ENCODE data around the gene ANKMY1. TPM values are rescaled to one million over a fixed set of nuclear protein-coding genes. Genes with fewer than 3 reads are reported as not detected.

Gene ANKMY1
- total RNA-seq, 1 experiment from 2014 or later = 7.1 TPM

DNA sequence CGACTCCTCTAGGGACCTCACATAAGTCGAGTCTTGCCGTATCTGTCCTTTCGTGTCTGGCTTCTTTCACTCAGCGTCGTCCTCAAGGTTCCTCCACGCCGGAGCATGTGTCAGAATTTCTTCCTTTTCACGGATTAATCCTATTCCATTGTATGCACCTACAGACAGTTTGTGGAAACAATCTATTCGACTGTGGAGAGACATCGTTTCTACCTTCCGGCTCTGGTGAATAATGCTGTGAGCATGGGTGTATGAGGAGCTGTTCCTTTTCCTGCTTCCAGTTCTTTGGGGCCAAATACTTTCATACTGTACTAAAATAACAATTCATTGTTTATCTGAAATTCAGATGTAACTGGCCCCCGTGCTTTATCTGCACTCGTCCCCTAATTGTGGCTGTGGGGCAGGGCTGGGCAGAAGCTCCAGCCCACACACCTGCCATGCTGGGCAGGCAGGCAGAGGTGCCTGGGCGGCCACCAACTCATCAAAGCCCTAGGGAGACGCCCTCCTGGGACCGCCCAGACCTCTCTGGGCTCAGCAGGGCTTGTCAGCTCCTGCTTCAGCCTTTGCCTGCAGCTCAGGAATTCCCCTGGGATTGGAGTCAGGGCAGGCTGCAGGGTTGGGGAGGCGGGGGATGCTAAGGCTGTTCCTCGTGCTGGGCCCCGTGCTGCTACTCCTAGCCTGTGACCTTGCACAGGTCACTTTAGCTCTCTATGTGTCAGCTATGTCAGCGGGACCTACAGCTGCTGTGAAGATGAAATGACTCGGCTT, 107.8 kb downstream of the ANKMY1 start:
- DNase-seq (ENCODE audit: low read depth) = no peak

- DNase-seq (ENCODE audit: low read depth) = no peak
Measured at GRCh38 chr2:240448387-240449274, 109.2 kb downstream of the ANKMY1 start.

DNA sequence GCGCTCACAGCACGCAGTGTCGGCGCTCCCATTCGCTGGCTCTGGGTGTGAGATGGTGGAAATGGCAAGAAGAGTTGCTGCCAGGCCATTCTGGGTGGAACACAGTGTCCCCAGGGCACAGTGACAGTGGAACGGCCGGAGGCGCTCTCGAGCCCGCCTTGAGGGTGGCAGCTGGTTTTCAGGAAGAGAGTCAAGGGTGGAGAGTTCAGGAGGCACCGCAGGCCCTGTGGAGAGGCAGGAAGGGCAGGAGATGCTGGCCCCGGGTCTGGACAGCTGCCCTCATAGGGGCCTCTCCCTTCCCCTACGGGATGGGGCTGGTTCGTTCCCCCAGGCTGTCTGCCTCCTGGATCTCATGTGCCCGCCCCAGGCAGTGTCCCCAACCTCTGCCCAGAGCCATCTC, 109.9 kb downstream of the ANKMY1 start:
- DNase-seq (ENCODE audit: low read depth) = no peak

GRCh38 chr2:240447331-240447730, 110.5 kb downstream of the ANKMY1 start:
- no peak for DNase-seq (ENCODE audit: low read depth)

- DNase-seq (ENCODE audit: low read depth) = no peak
Measured at GRCh38 chr2:240446664-240447175, 111.1 kb downstream of the ANKMY1 start.

DNA sequence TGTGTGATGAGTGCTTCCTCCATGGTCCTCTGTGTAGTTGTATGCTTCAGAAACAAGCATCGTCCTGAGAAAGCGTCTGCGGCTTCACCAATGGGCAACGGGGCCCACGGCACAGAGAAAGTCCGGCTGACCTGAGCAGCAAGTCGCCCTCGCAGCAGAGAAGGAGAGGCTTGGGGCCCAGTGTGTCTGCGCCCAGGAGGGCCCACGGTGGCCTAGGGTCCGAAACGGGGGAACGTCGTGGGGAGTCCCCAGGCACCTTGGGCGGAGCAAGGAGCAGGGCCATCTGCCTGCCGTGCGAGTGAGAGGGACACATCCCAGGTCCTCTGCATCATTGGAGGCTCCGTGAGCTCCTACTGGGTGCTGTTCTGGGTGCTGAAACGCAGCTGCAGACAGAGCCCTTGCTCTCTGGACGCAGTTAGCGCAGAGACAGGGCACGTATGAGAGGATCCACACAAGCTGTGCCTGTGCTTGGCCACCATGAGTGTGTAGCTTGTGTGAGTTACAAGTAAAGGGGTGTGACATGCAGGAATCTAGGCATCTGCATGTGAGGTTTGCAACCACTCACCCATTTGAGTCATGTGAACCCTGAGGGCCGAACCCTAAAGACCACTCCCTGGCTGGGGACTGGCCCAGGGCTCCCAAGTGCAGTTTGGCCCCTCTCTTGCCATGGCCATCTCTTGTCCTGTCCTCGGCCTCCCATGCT, 111.7 kb downstream of the ANKMY1 start:
- no peak for DNase-seq (ENCODE audit: low read depth)

DNA sequence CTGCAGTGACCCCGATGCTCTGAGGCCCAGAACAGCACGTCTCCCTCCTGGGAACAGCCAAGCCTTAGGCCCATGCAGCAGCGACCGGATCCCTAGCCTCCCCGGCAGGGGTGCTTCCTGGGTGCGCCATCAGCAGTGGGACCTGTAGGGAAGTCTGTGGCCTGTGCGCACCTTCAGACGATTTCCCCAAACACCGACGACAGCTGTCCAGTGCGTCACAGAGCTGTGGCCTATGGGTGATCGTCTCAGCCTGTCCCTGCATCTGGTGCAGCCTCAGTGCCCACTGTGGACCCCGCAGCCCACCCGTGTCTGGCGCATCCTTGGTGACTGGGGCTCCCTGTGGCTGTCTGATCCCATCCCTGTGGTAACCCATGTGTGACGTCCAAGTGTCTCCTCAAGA, 113.3 kb downstream of the ANKMY1 start:
- no peak for DNase-seq (ENCODE audit: low read depth)

- DNase-seq (ENCODE audit: low read depth) = no peak
Measured at GRCh38 chr2:240443891-240444301, 113.9 kb downstream of the ANKMY1 start.

- DNase-seq (ENCODE audit: low read depth) = no peak
Measured at GRCh38 chr2:240442891-240443715, 114.7 kb downstream of the ANKMY1 start.

DNA sequence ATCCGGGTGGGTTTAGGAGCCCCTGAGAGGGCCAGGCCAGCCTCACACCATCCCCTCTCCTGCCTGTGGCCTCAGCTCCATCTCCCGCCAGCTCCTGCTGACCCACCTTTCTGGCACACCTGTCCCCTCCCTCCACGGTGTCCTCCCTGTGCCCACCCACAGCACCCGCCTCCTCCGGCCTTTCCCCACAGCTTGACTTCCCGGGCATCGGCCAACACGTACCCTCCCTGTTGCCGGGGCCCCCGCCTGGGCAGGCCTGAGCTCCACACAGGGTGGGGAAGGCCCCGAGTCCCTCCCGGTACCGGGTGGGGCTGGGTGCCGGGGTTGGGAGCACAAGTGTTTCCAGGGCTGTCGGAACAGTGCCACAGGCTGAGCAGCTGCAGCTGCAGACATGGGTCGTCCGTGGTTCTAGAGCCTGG, 115.8 kb downstream of the ANKMY1 start:
- no peak for DNase-seq (ENCODE audit: low read depth)

DNA sequence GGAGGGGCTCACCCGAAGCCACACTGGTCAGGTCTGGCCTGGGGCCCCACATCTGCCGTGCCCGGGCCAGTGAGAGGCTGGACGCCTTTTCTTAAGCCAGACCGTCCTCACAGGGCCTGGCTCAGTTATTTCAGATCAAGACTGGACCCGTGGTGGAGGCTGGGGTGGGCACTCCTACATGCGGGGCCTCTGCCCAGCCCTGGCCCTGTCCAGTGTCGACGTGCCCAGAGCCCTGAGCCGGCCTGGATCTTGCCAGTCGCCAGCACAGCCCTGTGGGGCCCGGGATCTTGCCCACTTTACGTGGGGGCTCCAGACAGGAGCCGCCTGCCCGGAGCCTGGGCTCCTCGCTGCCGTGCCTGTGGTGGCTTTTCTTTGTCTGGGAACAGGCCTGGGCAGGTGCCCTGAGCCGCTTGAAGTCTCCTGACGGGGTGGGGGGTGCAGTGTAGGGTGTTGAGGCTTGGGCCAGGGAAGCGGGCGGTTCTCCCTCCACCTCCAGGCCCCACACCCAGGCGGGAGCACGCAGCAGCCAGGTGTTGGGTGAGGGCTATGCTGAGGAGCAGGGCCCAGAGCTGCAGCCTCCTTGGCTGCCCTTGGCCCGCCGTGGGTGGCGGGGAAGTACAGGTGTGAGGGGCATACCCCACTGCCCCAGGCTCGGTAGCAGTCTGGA, 116.3 kb downstream of the ANKMY1 start:
- no peak for DNase-seq (ENCODE audit: low read depth)

DNA sequence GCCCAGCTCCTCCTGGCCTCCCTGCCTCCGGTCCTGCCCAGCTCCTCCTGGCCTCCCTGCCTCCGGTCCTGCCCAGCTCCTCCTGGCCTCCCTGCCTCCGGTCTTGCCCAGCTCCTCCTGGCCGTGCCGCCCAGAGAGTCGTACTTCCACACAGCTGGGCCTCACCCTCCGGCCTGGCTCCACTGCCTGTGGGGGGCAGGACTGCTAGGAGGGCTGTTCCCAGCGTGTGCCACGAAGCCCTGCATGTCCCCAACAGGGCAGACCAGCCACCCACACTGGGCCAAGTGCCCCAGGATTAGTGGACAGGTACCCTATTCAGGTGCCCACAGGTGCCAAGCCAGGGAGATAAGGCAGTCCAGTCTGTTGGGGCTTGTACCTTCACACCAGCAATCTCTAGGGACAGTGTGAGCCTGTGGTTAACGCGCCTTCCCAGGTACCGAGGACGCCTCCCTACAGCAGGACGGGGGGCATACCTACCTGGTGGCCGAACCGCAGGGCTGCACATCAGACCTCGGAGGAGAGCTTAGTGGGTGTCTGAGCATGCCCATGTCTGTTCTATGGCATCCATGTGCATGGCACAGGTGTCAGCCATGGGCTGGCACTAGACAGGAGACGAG, 117.0 kb downstream of the ANKMY1 start:
- no peak for DNase-seq (ENCODE audit: low read depth)

DNA sequence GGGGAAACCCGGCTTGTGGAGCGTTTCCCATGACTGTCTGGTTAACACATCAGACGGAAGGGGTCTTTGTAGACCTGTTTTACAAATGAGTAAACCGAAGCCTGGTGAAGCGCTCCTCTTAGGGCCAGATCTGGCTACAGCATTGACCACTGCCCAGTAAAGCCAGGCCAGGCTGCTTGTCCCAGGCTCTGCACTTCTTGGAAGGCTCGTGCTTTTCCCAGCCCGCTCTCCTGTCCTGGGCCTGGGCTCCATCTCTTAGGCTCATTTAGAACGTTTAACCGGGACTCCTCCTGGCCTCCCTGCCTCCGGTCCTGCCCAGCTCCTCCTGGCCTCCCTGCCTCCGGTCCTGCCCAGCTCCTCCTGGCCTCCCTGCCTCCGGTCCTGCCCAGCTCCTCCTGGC, 117.5 kb downstream of the ANKMY1 start:
- DNase-seq (ENCODE audit: low read depth) = no peak

- DNase-seq (ENCODE audit: low read depth) = no peak
Measured at GRCh38 chr2:240439698-240440151, 118.1 kb downstream of the ANKMY1 start.

GRCh38 chr2:240438810-240439697, 118.7 kb downstream of the ANKMY1 start:
- DNase-seq (ENCODE audit: low read depth) = no peak

DNA sequence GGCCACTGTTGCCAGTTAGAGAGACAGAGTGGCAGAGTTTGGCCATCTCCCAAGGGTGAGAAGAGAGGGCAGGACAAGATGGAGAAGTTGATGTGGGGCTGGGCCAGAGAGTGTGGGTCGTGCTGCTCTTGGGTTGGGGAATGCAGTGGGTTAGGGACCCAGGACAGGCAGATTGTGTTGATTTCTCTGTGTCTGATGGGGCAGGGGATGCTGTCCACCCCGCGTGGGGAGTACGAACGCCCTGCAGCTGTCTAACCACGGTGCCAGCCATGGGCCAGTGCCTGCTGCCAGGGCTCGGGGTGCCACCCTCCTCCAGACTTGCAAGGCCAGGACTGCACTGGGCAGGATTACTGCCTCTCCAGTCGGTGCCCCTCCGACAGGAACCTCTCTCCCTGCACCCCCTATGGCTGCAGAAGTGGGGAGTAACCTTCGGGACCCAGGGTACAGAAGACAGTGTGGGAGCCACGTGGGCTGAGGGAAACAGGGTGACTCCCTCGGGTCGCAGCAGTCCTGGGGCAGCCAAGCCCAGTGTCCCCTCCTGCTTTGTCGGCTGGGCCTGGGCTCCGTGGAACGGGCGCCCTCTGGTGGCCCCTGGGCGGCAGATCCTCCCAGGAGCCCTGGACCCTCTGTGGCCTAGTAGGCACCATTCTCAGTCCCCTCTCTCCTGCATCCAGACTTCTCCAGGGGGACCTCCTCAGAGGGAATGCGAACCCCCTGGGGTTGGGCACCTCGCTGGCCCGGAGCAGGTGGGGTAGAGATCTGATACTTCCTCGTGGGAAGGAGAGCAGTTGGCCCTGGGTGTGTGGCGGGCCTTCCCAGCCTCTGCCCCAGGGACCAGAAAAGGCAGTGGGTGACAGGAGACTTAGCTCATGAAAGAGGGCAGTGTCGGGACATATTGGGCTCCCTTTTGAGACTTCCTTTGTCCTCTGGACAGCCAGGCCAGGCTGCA, 119.7 kb downstream of the ANKMY1 start:
- DNase-seq (ENCODE audit: low read depth) = peak; percentile 47

- DNase-seq (ENCODE audit: low read depth) = no peak
Measured at GRCh38 chr2:240437551-240437860, 120.3 kb downstream of the ANKMY1 start.
